Small intestine (tissue), 7 donors: ENCODE measurements around the gene PC. TPM values are rescaled to one million over a fixed set of nuclear protein-coding genes. Genes with fewer than 3 reads are reported as not detected.
A peak's percentile ranks its signal among the peaks of the same experiment; 100 is the strongest.

ENCODE experiments used
- DNase-seq, 2 donors: peaks; one replicate each; pipeline versions ENCODE4 v3.0.0 to v3.0.0-alpha.2; 2013
- FAIRE-seq: peaks from 2 replicates; lab custom pipeline; 2012; peaks lifted over from hg19 to GRCh38; lab: Jason Lieb, UNC
- H3K27ac ChIP-seq, 3 donors: one replicate each; pipeline ENCODE4 v1.5.1; 2013; ENCODE audit warnings: low read length in 2 of 3, mild to moderate bottlenecking in 2 of 3, control low read depth in 1 of 3, inconsistent platforms in 1 of 3, low read depth in 1 of 3, moderate library complexity in 1 of 3
- H3K27me3 ChIP-seq, 3 donors: one replicate each; pipeline ENCODE4 v1.6.1; 2013; ENCODE audit warnings: low read length in 3 of 3, inconsistent platforms in 1 of 3; ENCODE audit not compliant: control insufficient read depth in 3 of 3, insufficient read depth in 3 of 3
- H3K36me3 ChIP-seq, 3 donors: one replicate each; pipeline ENCODE4 v1.6.1; 2013; ENCODE audit warnings: low read length in 3 of 3, inconsistent platforms in 1 of 3, low read depth in 1 of 3, mild to moderate bottlenecking in 1 of 3, moderate library complexity in 1 of 3; ENCODE audit not compliant: control insufficient read depth in 3 of 3, insufficient read depth in 2 of 3
- H3K4me1 ChIP-seq, 3 donors: one replicate each; pipeline ENCODE4 v1.6.1; 2013; ENCODE audit warnings: low read length in 2 of 3, inconsistent platforms in 1 of 3, low read depth in 1 of 3, mild to moderate bottlenecking in 1 of 3, moderate library complexity in 1 of 3; ENCODE audit not compliant: control insufficient read depth in 3 of 3, insufficient read depth in 2 of 3
- H3K4me3 ChIP-seq, 3 donors: one replicate each; pipeline ENCODE4 v1.5.1; 2013; ENCODE audit warnings: low read length in 3 of 3, control low read depth in 1 of 3, inconsistent platforms in 1 of 3, low read depth in 1 of 3, mild to moderate bottlenecking in 1 of 3, moderate library complexity in 1 of 3
- H3K9me3 ChIP-seq, 2 donors: one replicate each; pipeline ENCODE4 v1.6.1; 2013; ENCODE audit warnings: low read depth in 1 of 2, low read length in 1 of 2; ENCODE audit not compliant: control insufficient read depth in 2 of 2, insufficient read depth in 1 of 2
- WGBS, 3 donors: extraction: QIAGEN DNeasy Blood & Tissue Kit; methylation state at CpG; one replicate each; pipeline ENCODE4 v1.1.7; 2013; 5-methylcytosine and 5-hydroxymethylcytosine counted together
- polyA plus RNA-seq, 4 donors: library from polyadenylated mRNA; stranded (reverse) in 3 of 4; unstranded in 1 of 4; fragments of 200-250 nt in 3 of 4; fragments of 120-200 nt in 1 of 4; gene quantifications; one replicate each; pipeline versions ENCODE4 v1.2.1 to v1.2.3, GENCODE V29; 2013
- donor health status: healthy with polysubstance abuse.
- donor health status: control.
- donor health status: control.
- donor health status: Bipolar disorder and iron deficiency.
- donor health status: healthy.

Gene PC
- polyA plus RNA-seq, 4 donors = 19.9 to 89.5 (median 46.6) TPM

DNA sequence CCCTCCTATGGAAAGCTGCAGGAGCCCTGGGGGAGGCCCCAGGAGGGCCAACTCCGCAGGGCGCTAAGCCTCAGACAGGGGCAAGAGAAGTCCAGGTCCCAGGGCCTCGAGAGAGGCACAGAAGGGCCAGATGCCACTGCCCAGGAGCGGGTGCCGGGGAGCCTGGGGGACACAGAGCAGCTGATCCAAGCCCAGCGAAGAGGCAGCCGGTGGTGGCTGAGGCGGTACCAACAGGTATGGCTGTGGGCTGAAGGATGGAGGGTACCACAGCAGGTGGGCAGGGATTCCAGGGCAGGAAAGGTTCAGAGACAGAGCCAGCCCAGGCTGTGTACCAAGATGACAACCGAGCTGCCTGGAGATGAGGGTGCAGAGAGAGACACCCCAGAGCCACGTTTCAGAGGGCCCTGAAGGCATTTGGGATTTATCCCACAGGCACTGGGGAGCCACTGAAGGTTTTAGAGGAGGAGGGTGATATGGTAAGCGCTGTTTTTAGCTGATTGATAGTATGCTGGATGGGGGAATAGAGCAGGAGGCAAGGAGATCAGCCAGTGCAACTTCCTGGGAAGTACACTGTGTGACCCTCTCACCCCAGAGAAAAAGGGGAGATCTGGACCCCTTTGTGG is 17.3 kb upstream of the PC start:
- H3K4me3 ChIP-seq = peak overlapping the region in 2 of 3 donors; percentile 45 to 50
- 59 to 71% (median 63%) methylated on average over 9 to 11 of the region's 11 CpGs for WGBS, 3 donors
- FAIRE-seq = no peak

DNA sequence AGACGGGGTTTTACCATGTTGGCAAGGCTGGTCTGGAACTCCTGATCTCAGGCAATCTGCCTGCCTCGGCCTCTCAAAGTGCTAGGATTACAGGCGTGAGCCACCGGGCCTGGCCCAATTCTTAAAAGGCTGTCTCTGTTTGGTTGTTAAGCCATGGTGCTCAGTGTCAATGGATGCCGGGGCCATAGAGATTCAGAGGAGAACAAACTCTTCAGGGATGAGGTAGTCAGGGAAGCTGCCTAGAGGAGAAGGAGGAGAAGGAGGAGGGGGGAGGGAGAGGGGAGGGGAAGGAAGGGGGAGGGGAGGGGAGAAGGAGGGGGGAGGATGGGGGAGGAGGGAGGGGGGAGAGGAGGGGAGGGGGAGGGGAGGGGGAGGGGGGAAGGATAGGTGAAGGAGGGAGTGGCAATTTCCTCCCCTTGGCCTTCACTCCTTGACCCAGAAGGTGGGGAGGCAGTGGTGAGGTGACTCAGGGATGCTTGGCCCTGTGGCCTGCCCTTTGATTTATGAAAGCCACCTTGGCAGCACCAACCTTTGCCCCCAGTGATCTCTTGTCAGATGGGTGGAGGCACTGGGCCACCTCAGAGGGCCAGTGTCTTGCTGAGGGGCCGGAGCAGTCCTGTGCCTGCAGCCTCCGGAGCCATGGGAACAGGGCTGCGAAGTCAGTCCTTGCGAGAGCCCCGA is 16.7 kb upstream of the PC start, which contains the start of gene C11orf86:
Gene C11orf86, plus strand, starts transcription at position 581 of the 681 bp plus-strand sequence. Its CDS starts 59 bp downstream, at position 640.
- peaks cover 0 to 35% of the 10 kb centered on the region in 2 donors for H3K9me3 ChIP-seq
- peak within 1 kb of the TSS; percentile 16 to 75 (median 72) for H3K27ac ChIP-seq
- peak within 1 kb of the TSS in 2 of 3 donors; percentile 45 to 50 for H3K4me3 ChIP-seq
- peaks cover 2 to 36% (median 4%) of the 10 kb centered on the region in 3 donors for H3K4me1 ChIP-seq
- peaks cover 0 to 17% (median 0%) of the 10 kb centered on the region in 3 donors for H3K36me3 ChIP-seq
- FAIRE-seq (no peak), DNase-seq (peak; percentile 82 to 92)
- no peaks in the 10 kb centered on the region for H3K27me3 ChIP-seq
- WGBS, 3 donors = 61 to 82% (median 73%) methylated on average over 10 of the region's 10 CpGs

More for the DNA sequence above, 17.3 kb upstream of the PC start:
- peak overlapping the region; percentile 16 to 75 (median 72) for H3K27ac ChIP-seq
- no peak for DNase-seq
- peaks cover 0 to 29% (median 3%) of the 10 kb centered on the region in 3 donors for H3K4me1 ChIP-seq
- H3K27me3 ChIP-seq = no peaks in the 10 kb centered on the region
- peaks cover 0 to 17% (median 0%) of the 10 kb centered on the region in 3 donors for H3K36me3 ChIP-seq
- H3K9me3 ChIP-seq = peaks cover 0 to 29% of the 10 kb centered on the region in 2 donors

DNA sequence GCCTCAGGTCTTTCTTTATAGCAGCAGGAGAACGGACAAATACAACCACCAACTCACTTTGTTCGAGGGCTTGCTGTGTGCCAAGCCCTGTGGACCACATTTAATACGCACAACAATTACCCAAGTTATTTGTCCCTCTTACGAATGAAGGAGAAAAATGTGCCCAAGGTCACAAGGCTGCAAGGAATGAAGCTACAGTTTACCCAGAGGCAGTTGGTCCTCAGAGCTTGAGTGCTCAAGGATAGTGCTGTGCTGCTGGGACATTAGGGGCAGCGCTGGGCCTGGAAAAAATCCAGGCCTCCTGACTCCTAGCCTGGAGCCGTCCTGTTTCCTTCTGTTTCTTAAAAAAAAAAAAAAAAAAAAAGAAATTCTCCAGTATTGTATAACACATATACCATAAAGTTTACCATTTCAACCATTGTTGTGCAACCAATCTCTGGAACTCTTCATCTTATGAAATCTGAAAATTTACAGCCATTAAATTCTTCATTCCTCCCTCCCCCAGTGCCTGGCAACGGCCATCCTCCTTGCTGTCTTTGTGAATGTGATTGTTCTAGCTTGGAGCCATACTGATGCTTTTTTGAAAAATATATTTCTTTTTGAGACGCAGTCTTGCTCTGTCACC is 15.9 kb upstream of the PC start:
- WGBS, 3 donors = 83 to 90% (median 87%) methylated on average over 8 of the region's 8 CpGs

DNA sequence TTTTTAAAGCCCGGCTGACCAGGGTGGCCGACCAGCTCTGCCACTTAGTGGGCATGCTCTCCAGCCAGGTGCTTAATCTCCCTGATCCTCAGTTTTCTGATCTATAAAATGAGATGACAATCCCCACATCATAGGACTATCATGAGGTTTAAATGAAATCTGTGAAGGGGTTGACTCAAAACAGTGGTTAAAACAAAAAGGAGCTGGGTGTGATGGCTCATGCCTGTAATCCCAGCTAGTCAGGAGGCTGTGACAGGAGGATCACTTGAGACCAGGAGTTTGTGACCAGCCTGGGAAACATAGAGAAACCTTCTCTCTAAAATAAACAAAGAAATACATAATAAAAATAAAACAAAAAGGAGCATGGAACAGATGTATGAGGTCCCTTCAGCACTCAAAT is 13.3 kb upstream of the PC start:
- H3K27me3 ChIP-seq = no peaks in the 10 kb centered on the region
- peaks cover 0 to 4% (median 0%) of the 10 kb centered on the region in 3 donors for H3K36me3 ChIP-seq
- WGBS, 3 donors = 90 to 100% (median 96%) methylated on average over 2 of the region's 2 CpGs
- H3K9me3 ChIP-seq = peaks cover 0 to 16% of the 10 kb centered on the region in 2 donors
- peak overlapping the region; percentile 85 to 89 (median 86) for H3K27ac ChIP-seq
- peaks cover 4 to 48% (median 7%) of the 10 kb centered on the region in 3 donors for H3K4me1 ChIP-seq
- FAIRE-seq = no peak
- H3K4me3 ChIP-seq = no peak overlapping the region
- no peak for DNase-seq

More for the DNA sequence above, 15.9 kb upstream of the PC start:
- DNase-seq = no peak
- peaks cover 0 to 17% (median 0%) of the 10 kb centered on the region in 3 donors for H3K36me3 ChIP-seq
- peaks cover 0 to 35% of the 10 kb centered on the region in 2 donors for H3K9me3 ChIP-seq
- H3K27ac ChIP-seq = peak overlapping the region in 1 of 3 donors; percentile 54
- FAIRE-seq = no peak
- no peak overlapping the region for H3K4me3 ChIP-seq
- H3K27me3 ChIP-seq = no peaks in the 10 kb centered on the region
- H3K4me1 ChIP-seq = peaks cover 4 to 40% (median 7%) of the 10 kb centered on the region in 3 donors

DNA sequence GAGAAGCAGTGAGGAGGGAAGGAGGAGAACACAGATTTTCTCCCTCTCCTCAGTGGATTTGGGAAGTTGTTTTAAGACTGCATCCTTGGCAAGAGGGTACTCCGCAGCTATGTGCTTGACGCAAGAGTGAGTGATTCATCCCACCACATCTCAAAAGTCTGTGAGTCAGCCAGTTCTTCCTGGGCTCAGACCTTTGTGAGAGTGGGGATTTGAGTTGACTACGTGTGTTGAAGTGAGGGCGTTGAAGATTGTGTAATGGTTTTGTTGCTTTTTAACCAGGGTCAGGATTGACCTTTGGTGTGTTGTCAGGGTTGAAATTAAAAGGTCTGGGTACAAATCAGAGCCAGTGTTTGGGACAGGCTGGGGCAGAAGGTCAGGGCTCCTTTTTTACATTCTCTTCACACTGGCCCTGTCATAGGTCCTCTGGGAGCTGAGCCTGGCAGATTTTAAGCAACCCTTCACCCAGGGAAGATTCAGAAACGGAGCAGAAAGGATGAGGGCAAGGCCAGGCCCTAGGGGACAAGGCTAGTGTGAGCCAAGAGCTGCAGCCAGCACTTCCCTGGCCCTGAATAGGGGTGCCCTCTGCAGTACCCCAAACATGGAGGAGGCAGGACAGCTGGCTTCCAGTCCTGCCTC is 12.7 kb upstream of the PC start:
- Histone ChIP-seq H3K9me3 (peaks cover 0 to 16% of the 10 kb centered on the region in 2 donors), H3K4me3 (no peak overlapping the region), H3K27ac (peak overlapping the region; percentile 86 to 90 (median 89)), H3K27me3 (no peaks in the 10 kb centered on the region), H3K4me1 (peaks cover 4 to 49% (median 9%) of the 10 kb centered on the region in 3 donors), H3K36me3 (no peaks in the 10 kb centered on the region)
- DNase-seq (peak; percentile 82 to 94), FAIRE-seq (no peak)
- WGBS, 3 donors = 19 to 43% (median 26%) methylated on average over 5 of the region's 5 CpGs

DNA sequence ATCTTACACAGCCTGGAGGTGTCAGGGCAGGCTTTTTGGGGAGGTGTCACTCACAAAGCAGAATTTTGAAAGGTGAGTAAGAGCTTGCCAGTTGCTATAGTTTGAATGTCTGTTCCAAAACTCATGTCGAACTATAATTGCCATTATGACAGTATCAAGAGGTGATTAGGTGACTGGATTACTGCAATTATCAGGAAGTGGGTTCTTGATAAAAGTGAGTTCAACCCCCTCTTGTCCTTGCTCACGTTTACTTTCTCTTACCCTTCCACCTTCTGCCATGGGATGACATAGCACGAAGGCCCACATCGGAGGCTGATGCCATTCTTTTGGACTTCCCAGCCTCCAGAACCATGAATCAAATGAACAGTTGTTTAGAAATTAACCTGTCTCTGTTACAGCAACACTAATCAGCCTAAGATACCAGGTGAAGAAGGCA is 12.2 kb upstream of the PC start:
- Histone ChIP-seq H3K27ac (peak overlapping the region; percentile 86 to 90 (median 89)), H3K36me3 (no peaks in the 10 kb centered on the region), H3K4me1 (peaks cover 4 to 50% (median 9%) of the 10 kb centered on the region in 3 donors), H3K27me3 (no peaks in the 10 kb centered on the region), H3K9me3 (peaks cover 0 to 16% of the 10 kb centered on the region in 2 donors), H3K4me3 (no peak overlapping the region)
- FAIRE-seq (no peak), DNase-seq (peak in 1 of 2 donors; percentile 39)
- WGBS, 3 donors = 55 to 74% (median 59%) methylated on average over 4 of the region's 4 CpGs

DNA sequence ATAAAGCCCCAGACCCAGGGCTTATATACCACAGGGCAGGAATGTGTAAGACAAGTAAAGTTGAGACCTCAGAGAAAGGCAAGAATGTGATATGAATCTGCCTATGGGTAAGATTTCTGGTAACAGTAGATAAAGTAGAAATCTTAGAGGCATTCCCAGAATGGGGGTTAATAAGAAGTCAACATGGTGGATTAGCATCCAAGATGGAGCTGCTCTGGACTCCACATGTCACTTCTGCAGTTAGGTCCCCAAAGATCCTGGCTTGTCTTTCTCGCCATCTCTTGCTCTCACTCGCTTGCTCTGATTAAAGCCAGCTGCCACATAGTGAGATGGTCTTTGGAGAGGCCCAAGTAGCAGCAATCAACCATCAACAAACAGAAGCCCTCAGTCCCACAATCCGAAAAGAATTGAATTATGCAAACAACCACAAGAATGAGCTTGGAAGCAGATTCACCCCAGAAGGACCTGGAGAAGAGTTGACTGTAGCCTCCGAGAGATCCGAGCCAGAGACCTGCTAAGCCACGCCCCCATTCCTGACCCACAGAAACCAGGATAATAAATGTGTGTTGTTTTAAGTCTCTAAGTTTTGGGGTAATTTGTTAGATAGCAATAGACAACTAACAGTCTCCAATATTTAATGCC is 11.5 kb upstream of the PC start:
- WGBS, 3 donors = 80 to 90% (median 86%) methylated on average over 6 of the region's 6 CpGs
- Histone ChIP-seq H3K27ac (peak overlapping the region; percentile 86 to 90 (median 89)), H3K27me3 (no peaks in the 10 kb centered on the region)

More for the DNA sequence above, 11.5 kb upstream of the PC start:
- Histone ChIP-seq H3K36me3 (no peaks in the 10 kb centered on the region), H3K4me1 (peaks cover 4 to 50% (median 9%) of the 10 kb centered on the region in 3 donors), H3K9me3 (peaks cover 0 to 16% of the 10 kb centered on the region in 2 donors), H3K4me3 (no peak overlapping the region)
- DNase-seq (no peak), FAIRE-seq (no peak)
